HepG2 (cell line): ENCODE data around the gene NUDT14. TPM values are rescaled to one million over a fixed set of nuclear protein-coding genes. Genes with fewer than 3 reads are reported as not detected.

Experiments
- ATAC-seq: fragments of 200-7000 bp; cut with Tn5 transposase; 3 replicates; pipeline ENCODE4 v1.9.1; 2020; ENCODE audit warnings: mild to moderate bottlenecking, moderate library complexity
- BruUV-seq: library from RNA; stranded (reverse); fragments of 400-500 nt; replicated peaks from 2 replicates; lab custom pipeline; 2021; lab: Mats Ljungman, UMichigan
- CTCF ChIA-PET: fragments of 300-600 bp; formaldehyde crosslinking; extraction: SDS; loops from one replicate; lab custom pipeline; 2021; ENCODE audit warnings: low total read pairs, inconsistent platforms, low intra/inter-chr PET ratio; lab: Yijun Ruan, JAX
- POLR2A ChIA-PET: fragments of 350-600 bp; sonication (Branson Sonifier 250); formaldehyde crosslinking; loops from one replicate; lab custom pipeline; 2020; ENCODE audit warnings: antibody characterized with exemption, inconsistent platforms; lab: Yijun Ruan, JAX
- DNase-seq: peaks from one replicate; pipeline ENCODE4 v3.0.0-alpha.2; 2015; ENCODE audit warnings: low spot score
- FAIRE-seq: peaks from 3 replicates; lab custom pipeline; 2011; peaks lifted over from hg19 to GRCh38; lab: Jason Lieb, UNC
- H2AFZ ChIP-seq: one replicate; pipeline ENCODE4 v1.6.1; 2011; ENCODE audit warnings: low read length, inconsistent platforms
- H3K27ac ChIP-seq: fragments of 300-600 bp; 3 replicates; pipeline ENCODE4 v1.8.0; 2011; ENCODE audit warnings: mixed run types, mild to moderate bottlenecking, mixed read lengths, low read length, inconsistent platforms; ENCODE audit not compliant: insufficient read depth; ENCODE audit errors: extremely low read length
- H3K27me3 ChIP-seq, 2 experiments: fragments of 200-600 bp in 1 of 2; 2 replicates in 1 of 2; 3 replicates in 1 of 2; pipeline versions ENCODE4 v1.6.0 to v1.8.0; 2011; ENCODE audit warnings: low read length in 2 of 2, mild to moderate bottlenecking in 2 of 2, moderate library complexity in 2 of 2, inconsistent platforms in 1 of 2; ENCODE audit not compliant: insufficient read depth in 2 of 2, control insufficient read depth in 1 of 2
- H3K36me3 ChIP-seq, 2 experiments: fragments of 200-600 bp in 1 of 2; replicated peaks in 1 of 2; 2 replicates in 1 of 2; 3 replicates in 1 of 2; pipeline versions ENCODE4 v1.5.1 to v1.8.0; 2011; ENCODE audit warnings: low read length in 2 of 2, inconsistent platforms in 1 of 2; ENCODE audit not compliant: insufficient read depth in 2 of 2, control insufficient read depth in 1 of 2
- H3K4me1 ChIP-seq: 2 replicates; pipeline ENCODE4 v1.5.1; 2012; ENCODE audit warnings: low read length, inconsistent platforms; ENCODE audit not compliant: insufficient read depth
- H3K4me2 ChIP-seq: 2 replicates; pipeline ENCODE4 v1.6.0; 2011; ENCODE audit warnings: low read depth, low read length, inconsistent platforms
- H3K4me3 ChIP-seq, 3 experiments: fragments of 200-600 bp in 1 of 3; sonication (generic), shearing (Covaris generic) in 1 of 3; replicated peaks in 1 of 3; 2 replicates each; pipeline ENCODE4 v1.5.1; 2011 to 2016; ENCODE audit warnings: low read length in 3 of 3, inconsistent platforms in 2 of 3, low read depth in 2 of 3, mild to moderate bottlenecking in 2 of 3, control low read depth in 1 of 3, mixed read lengths in 1 of 3; ENCODE audit not compliant: insufficient read depth in 1 of 3
- H3K79me2 ChIP-seq: one replicate; pipeline ENCODE4 v1.6.1; 2011; ENCODE audit warnings: low read length, inconsistent platforms; ENCODE audit not compliant: insufficient read depth
- H3K9ac ChIP-seq: 2 replicates; pipeline ENCODE4 v1.6.0; 2011; ENCODE audit warnings: mild to moderate bottlenecking, low read depth, low read length, inconsistent platforms; ENCODE audit not compliant: insufficient read depth
- H3K9me3 ChIP-seq: 2 replicates; pipeline ENCODE4 v1.5.1; 2012; ENCODE audit warnings: mild to moderate bottlenecking, low read length
- H4K20me1 ChIP-seq: 2 replicates; pipeline ENCODE4 v1.6.0; 2011; ENCODE audit warnings: inconsistent platforms, mild to moderate bottlenecking, low read length, moderate library complexity; ENCODE audit not compliant: insufficient read depth
- ARHGAP35 ChIP-seq: sonication (generic); formaldehyde crosslinking; IDR thresholded peaks from 2 replicates; pipeline ENCODE4 v1.9.0; 2022; ENCODE audit warnings: mild to moderate bottlenecking, inconsistent platforms, moderate library complexity, missing genetic modification reagents, borderline replicate concordance
- FOXA1 ChIP-seq, 2 experiments: fragments of 450-650 bp in 1 of 2; sonication (generic) in 1 of 2; formaldehyde crosslinking in 1 of 2; IDR thresholded peaks; 2 replicates each; pipeline versions ENCODE4 v1.4.0 to v1.6.1; 2016 to 2020; ENCODE audit warnings: missing genetic modification reagents in 1 of 2
- GABPB1 ChIP-seq: IDR thresholded peaks from 2 replicates; pipeline ENCODE4 v1.6.1; 2016; ENCODE audit warnings: mild to moderate bottlenecking, missing genetic modification reagents, moderate library complexity, missing compliant biosample characterization
- HOXA9 ChIP-seq: sonication (generic); formaldehyde crosslinking; IDR thresholded peaks from 2 replicates; pipeline ENCODE4 v1.8.1; 2022; ENCODE audit warnings: missing genetic modification reagents, mild to moderate bottlenecking, moderate library complexity, borderline replicate concordance
- NFKBIZ ChIP-seq: IDR thresholded peaks from 2 replicates; pipeline ENCODE4 v1.6.1; 2018; ENCODE audit warnings: missing genetic modification reagents, missing compliant biosample characterization
- RCOR2 ChIP-seq: IDR thresholded peaks from 2 replicates; pipeline ENCODE4 v1.6.1; 2016; ENCODE audit warnings: missing biosample characterization, missing genetic modification reagents
- ZNF20 ChIP-seq: sonication (generic); formaldehyde crosslinking; IDR thresholded peaks from 2 replicates; pipeline ENCODE4 v1.4.0; 2020; ENCODE audit warnings: mild to moderate bottlenecking, moderate library complexity, missing genetic modification reagents
- ZNF724P ChIP-seq: sonication (generic); formaldehyde crosslinking; IDR thresholded peaks from 2 replicates; pipeline ENCODE4 v1.8.0; 2022; ENCODE audit warnings: missing genetic modification reagents, borderline replicate concordance
- WGBS: methylation state at CpG from one replicate; pipeline ENCODE4 v1.1.6; 2017; ENCODE audit warnings: low lambda C conversion rate; 5-methylcytosine and 5-hydroxymethylcytosine counted together
- in situ Hi-C: cut with HindIII; loops from 2 replicates; pipeline ENCODE4 v1.10.0; 2017; ENCODE audit warnings: low pct_unique_long_range_greater_than_20kb; ENCODE audit not compliant: extremely low pct_ligation_motif_present
- intact Hi-C: fragments of 100-400 bp; cut with micrococcal nuclease; formaldehyde crosslinking; loops from one replicate; pipeline ENCODE4 v1.10.0; 2022; ENCODE audit not compliant: unreplicated experiment
- polyA plus RNA-seq, 8 experiments: library from polyadenylated mRNA; depleted of rRNA in 3 of 8; stranded (reverse) in 7 of 8; unstranded in 1 of 8; fragments of >200 nt; fragmentation: Illumina TruSeq in 4 of 8; extraction: Trizol in 4 of 8; gene quantifications; 2 replicates each; pipeline versions ENCODE4 v1.2.1 to v1.2.3, GENCODE V29; 2011 to 2016; ENCODE audit warnings: low read depth in 4 of 8, missing spikeins in 1 of 8, mixed read lengths in 1 of 8; ENCODE audit not compliant: insufficient read depth in 1 of 8
- total RNA-seq, 5 experiments: library from RNA; depleted of rRNA; stranded (reverse); fragments of >200 nt; fragmentation: Illumina TruSeq; extraction: Trizol; gene quantifications; 2 replicates each; pipeline ENCODE4 v1.2.3, GENCODE V29; 2016; ENCODE audit warnings: low read depth in 1 of 5
- TF ChIP-seq, protein P1 (sequence below): sonication (generic); formaldehyde crosslinking; IDR thresholded peaks from 2 replicates; pipeline ENCODE4 v1.5.1; 2020; ENCODE audit warnings: missing genetic modification reagents, mild to moderate bottlenecking, borderline replicate concordance
- TF ChIP-seq, protein P2 (sequence below): IDR thresholded peaks from 2 replicates; pipeline ENCODE4 v1.6.1; 2012; ENCODE audit warnings: low read length, improper control_type of control experiment
- TF ChIP-seq, protein P3 (sequence below), 2 experiments: IDR thresholded peaks; 2 replicates each; pipeline ENCODE4 v1.6.1; 2011 to 2012; ENCODE audit warnings: low read length in 2 of 2, borderline replicate concordance in 1 of 2, low read depth in 1 of 2, mild to moderate bottlenecking in 1 of 2, moderate library complexity in 1 of 2
- TF ChIP-seq, protein P4 (sequence below): IDR thresholded peaks from 2 replicates; pipeline ENCODE4 v1.6.1; 2016; ENCODE audit warnings: mild to moderate bottlenecking, missing biosample characterization, missing genetic modification reagents

NUDT14 gene
- total and polyA plus RNA-seq, 2 of the 13 experiments (the other 11 are each of a cell fraction or from before 2014, with no cell fraction given): 5.8 to 6.1 TPM

DNA sequence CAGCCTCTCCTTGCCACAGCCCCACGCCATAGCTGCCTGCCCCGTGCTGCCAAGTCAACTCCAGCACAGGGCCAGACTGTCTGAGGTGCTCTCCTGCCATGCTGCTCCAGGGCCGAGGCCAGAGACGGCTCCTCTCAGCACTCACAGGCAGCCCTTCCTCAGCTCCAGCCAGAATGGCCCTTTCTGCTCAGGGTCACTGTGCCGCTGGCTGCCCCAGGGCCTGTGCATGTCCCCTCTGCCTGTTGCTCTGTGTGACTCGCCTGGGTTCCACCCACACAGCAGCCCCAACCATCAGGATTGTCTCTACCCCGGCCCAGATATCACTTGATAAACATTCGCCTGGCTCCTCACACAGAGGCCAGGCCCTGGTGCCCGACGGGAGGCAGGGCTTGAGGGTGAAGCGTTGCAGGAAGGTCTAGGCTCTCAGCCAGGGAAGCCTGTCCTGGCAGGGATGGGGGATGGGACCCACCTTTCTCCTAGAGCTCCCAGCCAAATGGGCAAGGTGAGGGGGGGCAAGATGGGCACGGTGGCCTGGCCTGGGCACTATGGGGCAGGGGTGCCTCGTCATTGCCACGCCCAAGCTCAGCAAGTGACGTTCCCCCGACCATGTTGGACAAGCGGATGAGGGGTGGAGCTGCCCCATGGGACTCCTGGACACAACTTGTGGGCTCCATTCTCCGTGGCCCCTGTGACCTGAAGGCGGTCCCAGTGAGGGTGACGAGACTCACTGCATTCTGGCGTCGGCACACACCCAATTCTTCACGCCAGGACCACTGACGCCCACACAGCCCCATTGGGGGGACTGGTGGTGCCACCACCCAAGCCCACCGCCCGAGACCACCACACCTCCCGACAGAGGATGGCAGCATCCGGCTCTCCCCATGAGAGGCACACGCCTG lies 39.8 kb upstream of the NUDT14 start (continued):
- TF ChIP-seq GABPB1 (no peak), ARHGAP35 (no peak)

DNA sequence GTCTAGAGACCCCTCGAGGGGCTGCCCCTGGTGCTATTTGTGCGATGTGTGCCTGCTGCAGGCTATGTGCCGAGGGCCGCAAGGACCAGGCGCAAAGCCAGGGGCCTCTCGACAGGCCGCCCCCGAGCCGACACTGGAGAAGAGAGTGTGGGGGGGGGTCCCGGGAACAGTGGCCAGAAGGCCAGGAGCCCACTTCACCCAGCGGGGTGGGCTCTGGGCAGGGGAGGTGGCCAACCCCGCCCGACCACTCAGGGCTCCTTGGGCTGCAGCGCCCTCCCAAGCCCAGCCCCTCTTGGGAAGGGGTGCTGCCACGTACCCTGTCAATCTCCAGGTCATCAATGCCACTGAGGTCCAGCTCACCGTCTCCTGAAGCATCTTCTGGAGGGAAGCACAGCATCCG lies 38.6 kb upstream of the NUDT14 start:
- in situ Hi-C loops (no loop called here), intact Hi-C loops (no loop called here)
- no peaks in the 10 kb centered on the region for H4K20me1 ChIP-seq
- H3K36me3 ChIP-seq: peaks cover 16 to 31% of the 10 kb centered on the region in 2 experiments; a peak in 4 of 5 replicates
- no peaks in the 10 kb centered on the region for H3K4me1 ChIP-seq
- no peaks in the 10 kb centered on the region for H3K27me3 ChIP-seq
- WGBS: 92% methylated on average over 5 of the region's 17 CpGs
- ChIA-PET POLR2A (no interaction called here), CTCF (no interaction called here)
- H3K27ac ChIP-seq: no peak overlapping the region
- ATAC-seq (no peak), FAIRE-seq (no peak), DNase-seq (no peak)
- H3K4me2 ChIP-seq: no peak overlapping the region
- no peaks in the 10 kb centered on the region for H3K9me3 ChIP-seq
- no peak overlapping the region for H3K4me3 ChIP-seq
- no TSS peak for BruUV-seq
- no peak overlapping the region for H2AFZ ChIP-seq
- no peaks in the 10 kb centered on the region for H3K79me2 ChIP-seq
- H3K9ac ChIP-seq: no peak overlapping the region
- TF ChIP-seq, protein P1, sequence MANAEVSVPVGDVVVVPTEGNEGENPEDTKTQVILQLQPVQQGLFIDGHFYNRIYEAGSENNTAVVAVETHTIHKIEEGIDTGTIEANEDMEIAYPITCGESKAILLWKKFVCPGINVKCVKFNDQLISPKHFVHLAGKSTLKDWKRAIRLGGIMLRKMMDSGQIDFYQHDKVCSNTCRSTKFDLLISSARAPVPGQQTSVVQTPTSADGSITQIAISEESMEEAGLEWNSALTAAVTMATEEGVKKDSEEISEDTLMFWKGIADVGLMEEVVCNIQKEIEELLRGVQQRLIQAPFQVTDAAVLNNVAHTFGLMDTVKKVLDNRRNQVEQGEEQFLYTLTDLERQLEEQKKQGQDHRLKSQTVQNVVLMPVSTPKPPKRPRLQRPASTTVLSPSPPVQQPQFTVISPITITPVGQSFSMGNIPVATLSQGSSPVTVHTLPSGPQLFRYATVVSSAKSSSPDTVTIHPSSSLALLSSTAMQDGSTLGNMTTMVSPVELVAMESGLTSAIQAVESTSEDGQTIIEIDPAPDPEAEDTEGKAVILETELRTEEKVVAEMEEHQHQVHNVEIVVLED (CRISPR knock-in tag): no peak
- TF ChIP-seq, protein P2, sequence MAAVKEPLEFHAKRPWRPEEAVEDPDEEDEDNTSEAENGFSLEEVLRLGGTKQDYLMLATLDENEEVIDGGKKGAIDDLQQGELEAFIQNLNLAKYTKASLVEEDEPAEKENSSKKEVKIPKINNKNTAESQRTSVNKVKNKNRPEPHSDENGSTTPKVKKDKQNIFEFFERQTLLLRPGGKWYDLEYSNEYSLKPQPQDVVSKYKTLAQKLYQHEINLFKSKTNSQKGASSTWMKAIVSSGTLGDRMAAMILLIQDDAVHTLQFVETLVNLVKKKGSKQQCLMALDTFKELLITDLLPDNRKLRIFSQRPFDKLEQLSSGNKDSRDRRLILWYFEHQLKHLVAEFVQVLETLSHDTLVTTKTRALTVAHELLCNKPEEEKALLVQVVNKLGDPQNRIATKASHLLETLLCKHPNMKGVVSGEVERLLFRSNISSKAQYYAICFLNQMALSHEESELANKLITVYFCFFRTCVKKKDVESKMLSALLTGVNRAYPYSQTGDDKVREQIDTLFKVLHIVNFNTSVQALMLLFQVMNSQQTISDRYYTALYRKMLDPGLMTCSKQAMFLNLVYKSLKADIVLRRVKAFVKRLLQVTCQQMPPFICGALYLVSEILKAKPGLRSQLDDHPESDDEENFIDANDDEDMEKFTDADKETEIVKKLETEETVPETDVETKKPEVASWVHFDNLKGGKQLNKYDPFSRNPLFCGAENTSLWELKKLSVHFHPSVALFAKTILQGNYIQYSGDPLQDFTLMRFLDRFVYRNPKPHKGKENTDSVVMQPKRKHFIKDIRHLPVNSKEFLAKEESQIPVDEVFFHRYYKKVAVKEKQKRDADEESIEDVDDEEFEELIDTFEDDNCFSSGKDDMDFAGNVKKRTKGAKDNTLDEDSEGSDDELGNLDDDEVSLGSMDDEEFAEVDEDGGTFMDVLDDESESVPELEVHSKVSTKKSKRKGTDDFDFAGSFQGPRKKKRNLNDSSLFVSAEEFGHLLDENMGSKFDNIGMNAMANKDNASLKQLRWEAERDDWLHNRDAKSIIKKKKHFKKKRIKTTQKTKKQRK: no peak
- no peak for TF ChIP-seq RCOR2 (CRISPR knock-in tag)
- no peak for TF ChIP-seq NFKBIZ
- TF ChIP-seq, protein P3, sequence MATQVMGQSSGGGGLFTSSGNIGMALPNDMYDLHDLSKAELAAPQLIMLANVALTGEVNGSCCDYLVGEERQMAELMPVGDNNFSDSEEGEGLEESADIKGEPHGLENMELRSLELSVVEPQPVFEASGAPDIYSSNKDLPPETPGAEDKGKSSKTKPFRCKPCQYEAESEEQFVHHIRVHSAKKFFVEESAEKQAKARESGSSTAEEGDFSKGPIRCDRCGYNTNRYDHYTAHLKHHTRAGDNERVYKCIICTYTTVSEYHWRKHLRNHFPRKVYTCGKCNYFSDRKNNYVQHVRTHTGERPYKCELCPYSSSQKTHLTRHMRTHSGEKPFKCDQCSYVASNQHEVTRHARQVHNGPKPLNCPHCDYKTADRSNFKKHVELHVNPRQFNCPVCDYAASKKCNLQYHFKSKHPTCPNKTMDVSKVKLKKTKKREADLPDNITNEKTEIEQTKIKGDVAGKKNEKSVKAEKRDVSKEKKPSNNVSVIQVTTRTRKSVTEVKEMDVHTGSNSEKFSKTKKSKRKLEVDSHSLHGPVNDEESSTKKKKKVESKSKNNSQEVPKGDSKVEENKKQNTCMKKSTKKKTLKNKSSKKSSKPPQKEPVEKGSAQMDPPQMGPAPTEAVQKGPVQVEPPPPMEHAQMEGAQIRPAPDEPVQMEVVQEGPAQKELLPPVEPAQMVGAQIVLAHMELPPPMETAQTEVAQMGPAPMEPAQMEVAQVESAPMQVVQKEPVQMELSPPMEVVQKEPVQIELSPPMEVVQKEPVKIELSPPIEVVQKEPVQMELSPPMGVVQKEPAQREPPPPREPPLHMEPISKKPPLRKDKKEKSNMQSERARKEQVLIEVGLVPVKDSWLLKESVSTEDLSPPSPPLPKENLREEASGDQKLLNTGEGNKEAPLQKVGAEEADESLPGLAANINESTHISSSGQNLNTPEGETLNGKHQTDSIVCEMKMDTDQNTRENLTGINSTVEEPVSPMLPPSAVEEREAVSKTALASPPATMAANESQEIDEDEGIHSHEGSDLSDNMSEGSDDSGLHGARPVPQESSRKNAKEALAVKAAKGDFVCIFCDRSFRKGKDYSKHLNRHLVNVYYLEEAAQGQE (IDR thresholded peaks at IDR 0.05; ENCODE audit: borderline replicate concordance in 1 of 2, low read depth in 1 of 2, low read length in 2 of 2): no peak
- no peak for TF ChIP-seq ZNF20 (CRISPR knock-in tag)
- no peak for TF ChIP-seq ZNF724P (CRISPR knock-in tag)
- TF ChIP-seq, protein P4, sequence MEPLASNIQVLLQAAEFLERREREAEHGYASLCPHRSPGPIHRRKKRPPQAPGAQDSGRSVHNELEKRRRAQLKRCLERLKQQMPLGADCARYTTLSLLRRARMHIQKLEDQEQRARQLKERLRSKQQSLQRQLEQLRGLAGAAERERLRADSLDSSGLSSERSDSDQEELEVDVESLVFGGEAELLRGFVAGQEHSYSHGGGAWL (CRISPR knock-in tag): no peak
- no peak for TF ChIP-seq FOXA1 (IDR thresholded peaks at IDR 0.05)
- no peak for TF ChIP-seq FOXA1 (CRISPR knock-in tag; IDR thresholded peaks at IDR 0.05)
- TF ChIP-seq GABPB1: no peak
- TF ChIP-seq HOXA9 (CRISPR knock-in tag): no peak
